Stimulated activated naive CD4-positive, alpha-beta T cell treated with Interleukin-2 at 50 U/mL for 16 hours (primary cell): ENCODE results near the gene ZNF236.
"Not testable (repeated sequence)": the region's sequence is repeated elsewhere in the genome, so short reads cannot be mapped to it uniquely, and the experiment has no call there.

Experiments
- DNase-seq: peaks from one replicate; lab custom pipeline; 2025; lab: John Stamatoyannopoulos, UW

The ZNF236 gene

GRCh38 chr18:76911440-76911839, 89.1 kb downstream of the ZNF236 start:
- no peak for DNase-seq

- DNase-seq = no peak
Measured at GRCh38 chr18:76913583-76913982, 91.2 kb downstream of the ZNF236 start.

GRCh38 chr18:76914314-76914713, 92.0 kb downstream of the ZNF236 start:
- no peak for DNase-seq

GRCh38 chr18:76914796-76915195, 92.4 kb downstream of the ZNF236 start:
- DNase-seq = no peak

- DNase-seq = no peak
Measured at GRCh38 chr18:76915456-76915855, 93.1 kb downstream of the ZNF236 start.

GRCh38 chr18:76920974-76921373, 98.6 kb downstream of the ZNF236 start:
- no peak for DNase-seq

- DNase-seq = no peak
Measured at GRCh38 chr18:76922107-76922506, 99.8 kb downstream of the ZNF236 start.

GRCh38 chr18:76923485-76924085, 101.2 kb downstream of the ZNF236 start:
- no peak for DNase-seq

GRCh38 chr18:76925501-76925900, 103.1 kb downstream of the ZNF236 start:
- no peak for DNase-seq

GRCh38 chr18:76927223-76927725, 104.9 kb downstream of the ZNF236 start:
- DNase-seq = no peak

GRCh38 chr18:76928179-76928868, 106.0 kb downstream of the ZNF236 start:
- DNase-seq = no peak

GRCh38 chr18:76931171-76931570, 108.8 kb downstream of the ZNF236 start:
- no peak for DNase-seq

GRCh38 chr18:76932026-76932819, 109.9 kb downstream of the ZNF236 start:
- DNase-seq = no peak

GRCh38 chr18:76935722-76936337, 113.5 kb downstream of the ZNF236 start:
- no peak for DNase-seq

GRCh38 chr18:76936877-76937276, 114.5 kb downstream of the ZNF236 start:
- no peak for DNase-seq

- no peak for DNase-seq
Measured at GRCh38 chr18:76937597-76937996, 115.2 kb downstream of the ZNF236 start.

GRCh38 chr18:76938619-76939018, 116.3 kb downstream of the ZNF236 start:
- DNase-seq = no peak

GRCh38 chr18:76941284-76941683, 118.9 kb downstream of the ZNF236 start:
- DNase-seq = no peak

- no peak for DNase-seq
Measured at GRCh38 chr18:76943542-76944339, 121.4 kb downstream of the ZNF236 start.

GRCh38 chr18:76944346-76944745, 122.0 kb downstream of the ZNF236 start:
- not testable (repeated sequence) for DNase-seq

- DNase-seq = no peak
Measured at GRCh38 chr18:76948345-76948744, 126.0 kb downstream of the ZNF236 start.
